Stimulated activated effector memory CD8-positive, alpha-beta T cell treated with anti-CD3 and anti-CD28 coated beads, Interleukin-12 subunit alpha, Interleukin-12 subunit beta, amount 100 ng/mL, for 72 hours (primary cell): ENCODE data around the gene LEFTY1.

Experiments used
- ATAC-seq: fragments of 150-1000 bp; cut with Tn5 transposase; 2 replicates; pipeline ENCODE4 v1.10.0; 2021
- DNase-seq, 2 donors: peaks; one replicate each; pipeline ENCODE4 v3.0.0; 2021 to 2022; ENCODE audit warnings: low spot score in 2 of 2
- H3K27ac Mint-ChIP-seq: one replicate; pipeline ENCODE4 v1.8.0; 2022; ENCODE audit warnings: mild to moderate bottlenecking, mixed read lengths
- H3K36me3 Mint-ChIP-seq: one replicate; pipeline ENCODE4 v1.8.0; 2022; ENCODE audit warnings: mild to moderate bottlenecking, mixed read lengths
- H3K4me1 Mint-ChIP-seq: one replicate; pipeline ENCODE4 v1.8.0; 2022; ENCODE audit warnings: mixed read lengths
- H3K4me3 Mint-ChIP-seq: one replicate; pipeline ENCODE4 v1.8.0; 2022; ENCODE audit warnings: mild to moderate bottlenecking, mixed read lengths
- H3K9me3 Mint-ChIP-seq: one replicate; pipeline ENCODE4 v1.8.0; 2022; ENCODE audit warnings: mixed read lengths

The LEFTY1 gene

DNA sequence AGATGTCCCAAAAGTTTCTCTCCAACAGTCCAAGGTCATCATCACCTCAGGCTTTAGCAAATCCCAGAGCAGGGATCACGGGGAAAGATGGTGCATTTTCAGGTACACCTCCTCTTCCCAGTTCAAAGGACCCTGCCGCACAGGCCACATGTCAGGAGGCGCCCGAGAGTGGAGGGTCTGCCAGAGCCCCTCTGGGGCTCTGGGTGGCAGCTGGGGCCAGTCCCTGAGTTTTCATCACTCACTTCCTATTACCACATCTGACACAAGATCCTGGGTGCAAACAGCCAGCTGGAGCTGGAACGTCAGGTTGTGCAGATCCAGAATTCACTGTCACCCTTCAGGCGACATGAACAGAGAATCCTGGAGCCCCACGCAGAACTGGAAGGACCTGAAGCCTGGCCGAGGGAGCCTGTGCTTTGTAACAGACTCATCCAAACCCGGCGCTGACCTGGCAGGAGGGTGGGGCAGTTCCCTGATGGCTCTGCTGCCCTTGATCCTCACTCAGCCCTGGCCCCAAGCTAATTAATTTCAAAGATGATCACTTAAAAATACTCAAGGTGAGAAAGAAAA is 15.6 kb downstream of the LEFTY1 start:
- Mint-ChIP-seq H3K9me3 (no peaks in the 10 kb centered on the region), H3K4me1 (peaks cover 47% of the 10 kb centered on the region), H3K36me3 (peaks cover 88% of the 10 kb centered on the region), H3K4me3 (no peak overlapping the region), H3K27ac (no peak overlapping the region)
- ATAC-seq (no peak), DNase-seq (no peak)

GRCh38 chr1:225872075-225872430 is 16.9 kb downstream of the LEFTY1 start:
- H3K9me3 Mint-ChIP-seq, result no peaks in the 10 kb centered on the region
- ATAC-seq (peak; percentile 4), DNase-seq (no peak)
- peaks cover 89% of the 10 kb centered on the region for H3K36me3 Mint-ChIP-seq
- H3K4me1 Mint-ChIP-seq, result peaks cover 41% of the 10 kb centered on the region
- H3K27ac Mint-ChIP-seq, result no peak overlapping the region
- peak overlapping the region; percentile 17 for H3K4me3 Mint-ChIP-seq

DNA sequence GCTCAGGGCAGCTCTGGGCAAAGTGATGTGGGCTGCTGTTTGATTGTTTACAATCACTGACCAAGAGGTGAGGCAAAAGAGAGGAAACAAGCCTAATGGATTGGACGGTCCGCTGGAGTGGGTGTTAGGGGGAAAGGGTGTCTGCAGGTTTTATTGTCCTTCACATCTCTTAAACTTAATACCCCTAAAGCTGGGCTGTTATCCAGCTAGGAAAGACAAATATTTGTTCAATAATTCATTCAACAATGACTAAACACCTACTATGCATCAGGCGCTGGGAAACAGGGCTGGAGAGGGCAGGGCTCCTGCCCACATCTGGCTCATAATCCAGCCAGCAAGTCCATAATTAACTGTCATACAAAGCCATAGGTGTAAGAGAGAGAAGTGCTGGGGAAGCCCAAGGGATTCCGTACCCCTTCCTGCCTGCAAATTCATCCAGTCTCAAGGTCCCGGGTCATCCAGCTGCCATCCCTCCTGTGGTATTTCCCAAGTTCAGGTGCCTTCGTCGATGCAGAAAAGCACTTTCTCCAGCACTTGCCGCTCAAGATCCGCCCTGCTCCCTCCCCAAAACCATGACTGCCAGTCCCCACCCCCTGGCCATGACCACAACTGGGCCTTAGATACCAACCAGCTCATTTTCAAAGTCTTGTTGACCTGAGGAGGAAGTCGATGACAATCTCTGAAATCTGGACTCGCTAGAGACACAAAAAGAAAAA is 17.4 kb downstream of the LEFTY1 start:
- DNase-seq, result no peak
- no peaks in the 10 kb centered on the region for H3K9me3 Mint-ChIP-seq
- H3K4me1 Mint-ChIP-seq, result peaks cover 44% of the 10 kb centered on the region
- peaks cover 89% of the 10 kb centered on the region for H3K36me3 Mint-ChIP-seq
- peak; percentile 85 for ATAC-seq
- peak overlapping the region; percentile 70 for H3K27ac Mint-ChIP-seq
- H3K4me3 Mint-ChIP-seq, result peak overlapping the region; percentile 17

DNA sequence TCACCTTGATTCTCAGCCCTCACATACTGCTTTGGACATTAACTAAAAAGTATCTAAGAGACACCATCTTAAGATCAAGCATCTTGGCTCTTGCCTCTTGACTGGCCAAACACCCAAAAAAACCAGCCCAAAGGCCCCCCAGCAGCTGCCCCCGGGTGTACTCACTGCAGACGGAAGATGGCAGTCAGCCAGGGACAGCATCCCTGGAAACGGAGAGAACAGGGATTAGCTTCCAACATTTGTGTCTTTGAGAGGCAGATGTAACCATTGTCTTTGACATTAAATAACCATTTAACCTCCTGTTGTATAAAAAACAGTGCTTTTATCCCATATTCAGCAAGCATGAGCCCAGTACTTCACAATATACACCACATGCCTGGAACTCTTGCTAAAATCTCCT is 18.0 kb downstream of the LEFTY1 start:
- H3K4me1 Mint-ChIP-seq, result peaks cover 45% of the 10 kb centered on the region
- H3K36me3 Mint-ChIP-seq, result peaks cover 89% of the 10 kb centered on the region
- DNase-seq (no peak), ATAC-seq (no peak)
- H3K4me3 Mint-ChIP-seq, result no peak overlapping the region
- peak overlapping the region; percentile 70 for H3K27ac Mint-ChIP-seq
- H3K9me3 Mint-ChIP-seq, result no peaks in the 10 kb centered on the region

DNA sequence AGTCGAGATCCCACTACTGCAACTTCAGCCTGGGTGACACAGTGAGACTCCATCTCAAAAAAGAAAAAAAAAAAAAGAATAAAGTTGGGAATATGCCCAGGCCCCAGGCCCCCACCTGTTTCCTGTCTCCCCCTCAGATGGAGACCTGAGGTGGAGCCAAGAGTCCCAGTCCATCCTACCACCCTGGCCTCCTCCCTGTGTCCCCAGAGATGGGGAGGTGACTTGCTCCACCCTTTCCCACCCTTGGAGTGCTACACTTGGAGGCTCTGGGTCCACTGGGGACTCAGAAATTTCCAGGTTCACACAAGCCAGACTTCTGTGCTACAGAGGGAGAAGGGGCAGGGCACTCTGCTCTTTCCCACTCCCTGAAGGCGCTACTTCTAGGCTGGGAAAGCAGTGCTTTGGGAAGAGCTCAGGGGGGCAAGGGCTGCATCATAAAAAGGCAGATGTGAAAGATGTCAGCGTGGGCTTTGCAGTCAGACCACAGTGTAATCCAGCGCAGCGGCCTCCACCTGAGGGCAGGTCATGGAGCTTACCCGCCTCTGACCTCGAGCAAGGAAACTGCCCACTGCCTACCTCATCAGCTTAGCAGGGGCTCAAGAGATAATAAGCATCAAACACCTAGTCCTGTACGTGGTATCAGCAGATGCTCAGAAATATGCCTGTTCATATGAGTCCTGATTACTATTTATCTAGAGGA is 20.2 kb downstream of the LEFTY1 start:
- no peaks in the 10 kb centered on the region for H3K9me3 Mint-ChIP-seq
- DNase-seq (no peak), ATAC-seq (no peak)
- H3K27ac Mint-ChIP-seq, result no peak overlapping the region
- H3K36me3 Mint-ChIP-seq, result peaks cover 93% of the 10 kb centered on the region
- no peak overlapping the region for H3K4me3 Mint-ChIP-seq
- H3K4me1 Mint-ChIP-seq, result peaks cover 41% of the 10 kb centered on the region

- Mint-ChIP-seq H3K27ac (peak overlapping the region; percentile 77), H3K4me1 (peaks cover 38% of the 10 kb centered on the region), H3K9me3 (no peaks in the 10 kb centered on the region), H3K4me3 (peak overlapping the region; percentile 53), H3K36me3 (peaks cover 99% of the 10 kb centered on the region)
- ATAC-seq, result no peak
- no peak for DNase-seq
Measured at GRCh38 chr1:225866981-225867380, 22.0 kb downstream of the LEFTY1 start.

DNA sequence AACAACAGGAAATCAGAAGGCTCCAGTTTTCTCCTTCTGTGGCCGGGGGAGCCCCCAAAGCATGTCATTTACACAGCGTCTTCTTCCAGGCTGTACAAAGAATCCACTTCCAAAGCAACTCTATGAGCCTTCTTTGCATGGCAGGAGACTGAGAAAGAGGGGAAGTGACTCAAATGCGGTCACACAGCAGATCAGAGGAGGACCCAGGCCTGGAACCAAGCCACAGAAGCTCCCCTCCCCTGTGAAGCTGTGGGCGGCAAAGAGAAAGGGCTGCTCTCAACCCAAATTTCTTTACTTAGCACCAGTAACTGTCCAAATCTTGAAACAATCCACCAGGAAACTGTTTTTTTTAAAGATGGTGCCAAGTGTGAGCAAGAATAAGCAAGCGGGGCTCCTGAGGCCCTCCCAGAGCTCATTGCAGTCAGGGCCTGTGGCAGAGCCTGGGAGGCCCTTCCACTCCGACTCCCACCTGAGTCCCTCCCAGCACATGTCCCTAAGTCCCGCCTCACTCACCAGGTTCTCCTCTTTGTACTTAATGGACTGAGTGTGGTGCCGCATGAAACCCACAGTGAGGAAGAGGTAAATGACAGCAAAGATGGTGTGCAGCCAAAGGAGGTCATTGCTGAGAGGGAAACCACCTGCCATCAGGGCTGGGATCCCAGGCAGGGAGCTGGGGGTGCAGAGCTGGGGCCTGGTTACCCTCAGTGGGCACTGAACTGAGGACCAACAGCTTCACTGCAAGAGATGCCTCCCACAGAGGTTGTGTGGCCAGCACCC is 22.7 kb downstream of the LEFTY1 start:
- DNase-seq, result no peak
- Mint-ChIP-seq H3K4me3 (peak overlapping the region; percentile 53), H3K36me3 (peaks cover 99% of the 10 kb centered on the region), H3K27ac (peak overlapping the region; percentile 77), H3K9me3 (no peaks in the 10 kb centered on the region), H3K4me1 (peaks cover 30% of the 10 kb centered on the region)
- ATAC-seq, result peak; percentile 95

DNA sequence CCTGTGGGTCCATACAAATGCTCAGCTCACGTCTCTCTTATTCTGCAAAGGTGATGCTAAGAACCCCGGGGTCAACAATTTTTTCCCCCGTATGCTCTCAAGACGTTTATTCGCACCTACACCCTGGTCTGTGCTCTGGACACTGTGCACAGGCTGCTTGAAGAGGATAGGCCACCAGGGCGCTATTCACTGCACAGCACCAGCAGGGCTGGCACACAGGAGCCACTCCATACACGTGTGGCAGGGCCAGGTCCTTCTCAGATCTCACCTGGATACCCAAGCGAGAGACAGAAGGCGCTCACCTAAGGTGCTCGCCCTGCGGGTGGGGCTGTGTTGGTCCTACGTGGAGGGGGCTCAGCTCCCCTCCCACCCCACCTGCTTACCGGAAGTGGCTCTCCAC is 23.4 kb downstream of the LEFTY1 start:
- Mint-ChIP-seq H3K4me1 (peaks cover 26% of the 10 kb centered on the region), H3K4me3 (peak overlapping the region; percentile 53), H3K9me3 (no peaks in the 10 kb centered on the region), H3K36me3 (peaks cover 99% of the 10 kb centered on the region), H3K27ac (peak overlapping the region; percentile 77)
- ATAC-seq, result peak; percentile 27
- DNase-seq, result no peak

GRCh38 chr1:225863167-225863566 is 25.8 kb downstream of the LEFTY1 start:
- no peak for DNase-seq
- peaks cover 99% of the 10 kb centered on the region for H3K36me3 Mint-ChIP-seq
- H3K4me1 Mint-ChIP-seq, result peaks cover 26% of the 10 kb centered on the region
- H3K4me3 Mint-ChIP-seq, result no peak overlapping the region
- H3K27ac Mint-ChIP-seq, result no peak overlapping the region
- ATAC-seq, result no peak
- no peaks in the 10 kb centered on the region for H3K9me3 Mint-ChIP-seq

DNA sequence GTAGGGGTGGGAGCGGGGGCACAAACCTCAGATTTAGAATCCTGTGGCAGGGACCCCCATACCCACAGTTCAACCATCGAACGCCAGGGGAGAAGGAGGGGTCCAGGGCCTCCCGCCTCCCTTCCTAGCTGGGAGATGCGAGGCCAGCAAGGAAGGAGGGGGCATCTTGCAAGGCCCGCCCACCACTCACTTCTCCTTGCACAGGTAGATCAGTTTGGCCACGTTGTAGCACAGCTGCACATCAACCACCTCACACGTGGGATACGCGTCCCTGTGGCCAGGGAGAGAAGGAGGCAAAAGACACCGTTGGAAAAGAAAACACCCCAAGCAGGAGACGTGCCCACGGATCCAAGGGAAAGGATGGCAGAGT is 26.4 kb downstream of the LEFTY1 start:
- no peak for DNase-seq
- Mint-ChIP-seq H3K4me1 (peaks cover 23% of the 10 kb centered on the region), H3K9me3 (no peaks in the 10 kb centered on the region), H3K36me3 (peaks cover 99% of the 10 kb centered on the region), H3K4me3 (no peak overlapping the region), H3K27ac (no peak overlapping the region)
- no peak for ATAC-seq

DNA sequence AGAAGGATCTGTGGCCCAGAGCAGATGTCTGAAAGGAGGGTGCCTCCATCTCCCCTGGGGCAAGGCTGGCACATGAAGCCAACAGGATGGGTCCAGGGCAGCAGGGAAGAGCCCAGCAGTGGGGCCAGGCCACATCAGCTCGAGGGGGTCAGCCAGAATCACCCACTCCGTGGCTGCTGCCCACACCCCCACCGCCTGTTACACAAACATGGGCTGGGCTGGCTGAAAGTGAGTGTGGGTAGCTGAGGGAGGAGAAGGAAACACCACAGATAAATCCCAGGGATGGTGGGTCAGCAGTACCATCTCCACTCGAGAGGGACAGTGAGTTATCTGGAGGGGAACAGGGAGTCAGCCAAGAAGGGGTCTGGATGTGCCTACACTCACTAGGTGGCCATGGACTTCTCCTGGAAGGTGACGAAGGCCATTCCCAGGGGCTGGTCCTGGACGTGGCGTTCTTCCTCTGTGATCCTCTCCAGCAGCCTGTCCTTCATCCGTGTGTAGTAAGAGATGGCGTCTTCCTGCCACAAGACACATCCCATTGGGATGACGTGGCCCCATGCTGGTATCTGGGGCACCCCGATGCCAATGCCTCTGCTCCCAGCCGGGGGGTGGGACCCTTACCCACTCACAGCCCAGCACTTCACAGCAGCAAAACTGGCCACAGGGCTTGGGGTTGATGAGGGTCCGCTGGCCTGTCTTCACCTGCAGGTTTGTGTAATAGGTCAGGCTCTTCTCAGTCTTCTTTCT is 26.9 kb downstream of the LEFTY1 start:
- H3K36me3 Mint-ChIP-seq, result peaks cover 100% of the 10 kb centered on the region
- ATAC-seq, result no peak
- peaks cover 18% of the 10 kb centered on the region for H3K4me1 Mint-ChIP-seq
- H3K27ac Mint-ChIP-seq, result peak overlapping the region; percentile 86
- no peaks in the 10 kb centered on the region for H3K9me3 Mint-ChIP-seq
- no peak overlapping the region for H3K4me3 Mint-ChIP-seq
- DNase-seq, result no peak

DNA sequence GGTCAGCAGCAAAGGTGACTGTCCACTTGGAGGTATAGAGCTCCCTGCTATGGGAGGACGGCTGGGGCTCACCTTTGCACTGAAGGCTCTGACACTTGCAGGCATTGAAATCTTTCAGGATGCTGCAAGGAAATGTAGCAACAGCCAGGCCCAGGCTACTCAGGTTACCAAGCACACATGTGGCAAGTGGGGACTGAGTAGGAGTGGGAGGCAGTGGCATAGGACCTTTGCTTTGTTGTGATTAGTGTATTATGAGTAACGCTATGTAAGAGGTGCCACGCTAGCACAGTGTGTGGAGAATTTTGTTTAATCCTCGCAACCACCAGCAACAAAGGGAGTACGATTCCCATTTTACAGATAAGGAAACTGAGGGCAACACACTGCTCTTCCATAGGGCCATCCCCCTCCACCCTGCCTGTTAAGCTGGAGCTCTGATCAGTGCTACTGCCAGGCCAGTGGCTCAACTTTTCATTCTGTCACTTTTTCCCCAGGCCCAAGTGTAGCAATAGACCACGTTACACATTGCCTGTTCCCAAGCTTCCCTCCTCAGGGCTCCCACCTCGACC is 28.0 kb downstream of the LEFTY1 start:
- Mint-ChIP-seq H3K9me3 (no peaks in the 10 kb centered on the region), H3K27ac (peak overlapping the region; percentile 86), H3K4me1 (peaks cover 13% of the 10 kb centered on the region), H3K36me3 (peaks cover 100% of the 10 kb centered on the region), H3K4me3 (no peak overlapping the region)
- DNase-seq (no peak), ATAC-seq (no peak)

GRCh38 chr1:225860107-225860506 is 28.8 kb downstream of the LEFTY1 start:
- no peaks in the 10 kb centered on the region for H3K9me3 Mint-ChIP-seq
- peaks cover 100% of the 10 kb centered on the region for H3K36me3 Mint-ChIP-seq
- H3K4me1 Mint-ChIP-seq, result peaks cover 13% of the 10 kb centered on the region
- peak overlapping the region; percentile 66 for H3K27ac Mint-ChIP-seq
- DNase-seq (no peak), ATAC-seq (no peak)
- H3K4me3 Mint-ChIP-seq, result no peak overlapping the region

DNA sequence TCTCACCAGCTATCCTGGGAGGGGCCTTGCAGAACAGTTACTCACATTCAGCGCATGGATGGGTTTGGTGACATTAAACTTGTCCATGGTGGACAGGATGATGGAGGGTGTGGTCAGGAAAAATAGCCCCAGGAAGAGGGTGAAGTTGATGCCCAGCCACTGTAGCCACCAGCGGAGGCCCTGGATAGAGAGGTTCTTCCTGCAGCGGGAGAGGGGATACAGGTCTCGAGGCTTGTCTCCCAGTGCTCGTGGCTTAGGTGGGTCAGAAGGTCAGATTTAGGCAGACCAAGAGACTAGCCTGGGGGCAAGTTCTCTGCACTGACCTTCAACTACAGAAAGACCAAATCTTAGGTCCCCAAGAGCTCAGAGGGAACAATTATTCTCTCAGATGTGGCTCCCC is 29.8 kb downstream of the LEFTY1 start:
- Mint-ChIP-seq H3K9me3 (no peaks in the 10 kb centered on the region), H3K27ac (no peak overlapping the region), H3K4me1 (peaks cover 20% of the 10 kb centered on the region), H3K36me3 (peaks cover 95% of the 10 kb centered on the region), H3K4me3 (no peak overlapping the region)
- ATAC-seq, result no peak
- no peak for DNase-seq

DNA sequence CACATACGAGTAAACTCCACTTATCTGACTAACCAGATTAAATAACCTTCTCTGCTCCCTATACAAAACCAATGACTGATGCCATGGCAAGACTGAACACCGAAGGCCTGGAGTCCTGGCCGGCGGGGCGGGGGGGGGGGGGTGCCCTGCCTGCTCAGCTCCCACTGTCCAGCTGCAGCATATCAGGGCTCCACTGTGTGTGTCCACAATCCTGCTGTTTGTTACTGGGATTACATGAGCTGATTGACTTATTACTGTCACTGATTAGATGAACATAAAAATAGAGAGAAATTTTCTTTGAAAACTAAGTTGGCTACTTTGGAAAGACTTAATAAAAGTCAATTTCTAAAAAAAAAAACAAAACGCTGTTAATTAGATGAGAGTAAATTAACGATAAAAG is 31.7 kb downstream of the LEFTY1 start:
- peaks cover 39% of the 10 kb centered on the region for H3K4me1 Mint-ChIP-seq
- peaks cover 94% of the 10 kb centered on the region for H3K36me3 Mint-ChIP-seq
- H3K4me3 Mint-ChIP-seq, result no peak overlapping the region
- H3K9me3 Mint-ChIP-seq, result no peaks in the 10 kb centered on the region
- DNase-seq, result no peak
- no peak for ATAC-seq
- no peak overlapping the region for H3K27ac Mint-ChIP-seq
